Cardiac muscle cell (in vitro differentiated cells and primary cell): Measurements from ENCODE around the gene ZSCAN21. TPM values are rescaled to one million over a fixed set of nuclear protein-coding genes. Genes with fewer than 3 reads are reported as not detected.
"Not testable (repeated sequence)": the region's sequence is repeated elsewhere in the genome, so short reads cannot be mapped to it uniquely, and the experiment has no call there.

Experiments
- DNase-seq, 2 donors: peaks; one replicate each; pipeline versions ENCODE4 v3.0.0 to v3.0.0-alpha.2; 2010 to 2017; ENCODE audit warnings: low read depth in 1 of 2, low spot score in 1 of 2
- H3K27ac ChIP-seq: fragments of 200-600 bp; sonication (generic); 2 replicates; pipeline ENCODE4 v1.5.1; 2016
- H3K27me3 ChIP-seq: fragments of 200-600 bp; sonication (generic); 2 replicates; pipeline ENCODE4 v1.6.0; 2016; ENCODE audit warnings: control low read depth
- H3K36me3 ChIP-seq: fragments of 200-600 bp; sonication (generic); 2 replicates; pipeline ENCODE4 v1.5.1; 2016; ENCODE audit warnings: control low read depth
- H3K4me1 ChIP-seq: fragments of 200-600 bp; sonication (generic); 2 replicates; pipeline ENCODE4 v1.8.1; 2017; ENCODE audit warnings: low read depth, mild to moderate bottlenecking, mixed run types
- H3K4me3 ChIP-seq: fragments of 200-600 bp; sonication (generic); 2 replicates; pipeline ENCODE4 v1.5.1; 2016; ENCODE audit warnings: mild to moderate bottlenecking
- H3K9me3 ChIP-seq: fragments of 200-600 bp; sonication (generic); 2 replicates; pipeline ENCODE4 v1.5.1; 2017; ENCODE audit warnings: low read depth, mild to moderate bottlenecking, control low read depth
- CTCF ChIP-seq: IDR thresholded peaks from 2 replicates; pipeline ENCODE4 v1.5.1; 2012; ENCODE audit warnings: low read depth, mild to moderate bottlenecking, low read length
- polyA plus RNA-seq: library from polyadenylated mRNA; unstranded; fragments of >200 nt; fragmentation: Nextera tagmentation; extraction: Ambion mirVana; gene quantifications from 2 replicates; pipeline ENCODE4 v1.2.1, GENCODE V29; 2016
- total RNA-seq: library from RNA; depleted of rRNA; stranded (reverse); fragments of >200 nt; gene quantifications from 2 replicates; pipeline ENCODE4 v1.2.3, GENCODE V29; 2016

Gene ZSCAN21
- total and polyA plus RNA-seq, 2 experiments from 2014 or later, result 11.3 to 23.3 TPM

GRCh38 chr7:100010901-100011300, 38.7 kb upstream of the ZSCAN21 start:
- Histone ChIP-seq H3K27me3 (peaks cover 4% of the 10 kb centered on the region), H3K36me3 (no peaks in the 10 kb centered on the region), H3K27ac (no peak overlapping the region), H3K4me3 (no peak overlapping the region), H3K4me1 (no peaks in the 10 kb centered on the region), H3K9me3 (no peaks in the 10 kb centered on the region)
- no peak for TF ChIP-seq CTCF
- no peak for DNase-seq

- no peak overlapping the region for H3K27ac ChIP-seq
- H3K4me3 ChIP-seq, result no peak overlapping the region
- peaks cover 4% of the 10 kb centered on the region for H3K27me3 ChIP-seq
- H3K4me1 ChIP-seq, result peaks cover under 1% of the 10 kb centered on the region
- no peak for TF ChIP-seq CTCF
- no peaks in the 10 kb centered on the region for H3K9me3 ChIP-seq
- H3K36me3 ChIP-seq, result no peaks in the 10 kb centered on the region
- DNase-seq, result no peak
Measured at GRCh38 chr7:100011516-100011915, 38.1 kb upstream of the ZSCAN21 start.

GRCh38 chr7:100012385-100013327, 36.9 kb upstream of the ZSCAN21 start:
- not testable (repeated sequence) for H3K9me3 ChIP-seq, H3K27me3 ChIP-seq, H3K4me1 ChIP-seq, H3K27ac ChIP-seq, H3K4me3 ChIP-seq, H3K36me3 ChIP-seq
- DNase-seq, result peak in 1 of 2 donors; percentile 20

- H3K4me3 ChIP-seq, result no peak overlapping the region
- TF ChIP-seq CTCF, result no peak
Measured at GRCh38 chr7:100013328-100013676, 36.3 kb upstream of the ZSCAN21 start.

GRCh38 chr7:100015232-100016214, 34.1 kb upstream of the ZSCAN21 start, which contains the start of gene ZKSCAN1:
TSS of gene ZKSCAN1 (plus strand) at chr7:100015596. CDS start at chr7:100023507, 7,911 bp downstream.
- Histone ChIP-seq H3K27me3 (peaks cover 4% of the 10 kb centered on the region), H3K4me1 (peaks cover 3% of the 10 kb centered on the region), H3K27ac (peak within 1 kb of the TSS; percentile 99), H3K9me3 (no peaks in the 10 kb centered on the region), H3K36me3 (no peaks in the 10 kb centered on the region), H3K4me3 (peak within 1 kb of the TSS; percentile 95)
- DNase-seq, result peak; percentile 95
- TF ChIP-seq CTCF, result no peak

More at GRCh38 chr7:100013328-100013676, 36.3 kb upstream of the ZSCAN21 start:
- peaks cover 3% of the 10 kb centered on the region for H3K4me1 ChIP-seq
- peaks cover 4% of the 10 kb centered on the region for H3K27me3 ChIP-seq
- H3K9me3 ChIP-seq, result no peaks in the 10 kb centered on the region
- H3K27ac ChIP-seq, result no peak overlapping the region
- H3K36me3 ChIP-seq, result no peaks in the 10 kb centered on the region
- no peak for DNase-seq
